HG03432 (cell line): ENCODE data around the gene PKDCC.
A peak's percentile ranks its signal among the peaks of the same experiment; 100 is the strongest.

Experiments used
- ATAC-seq: cut with Tn5 transposase; IDR thresholded peaks from one replicate; pipeline ENCODE4 v1.9.1; 2021; ENCODE audit warnings: mild to moderate bottlenecking, moderate library complexity; ENCODE audit not compliant: unreplicated experiment

The PKDCC gene

DNA sequence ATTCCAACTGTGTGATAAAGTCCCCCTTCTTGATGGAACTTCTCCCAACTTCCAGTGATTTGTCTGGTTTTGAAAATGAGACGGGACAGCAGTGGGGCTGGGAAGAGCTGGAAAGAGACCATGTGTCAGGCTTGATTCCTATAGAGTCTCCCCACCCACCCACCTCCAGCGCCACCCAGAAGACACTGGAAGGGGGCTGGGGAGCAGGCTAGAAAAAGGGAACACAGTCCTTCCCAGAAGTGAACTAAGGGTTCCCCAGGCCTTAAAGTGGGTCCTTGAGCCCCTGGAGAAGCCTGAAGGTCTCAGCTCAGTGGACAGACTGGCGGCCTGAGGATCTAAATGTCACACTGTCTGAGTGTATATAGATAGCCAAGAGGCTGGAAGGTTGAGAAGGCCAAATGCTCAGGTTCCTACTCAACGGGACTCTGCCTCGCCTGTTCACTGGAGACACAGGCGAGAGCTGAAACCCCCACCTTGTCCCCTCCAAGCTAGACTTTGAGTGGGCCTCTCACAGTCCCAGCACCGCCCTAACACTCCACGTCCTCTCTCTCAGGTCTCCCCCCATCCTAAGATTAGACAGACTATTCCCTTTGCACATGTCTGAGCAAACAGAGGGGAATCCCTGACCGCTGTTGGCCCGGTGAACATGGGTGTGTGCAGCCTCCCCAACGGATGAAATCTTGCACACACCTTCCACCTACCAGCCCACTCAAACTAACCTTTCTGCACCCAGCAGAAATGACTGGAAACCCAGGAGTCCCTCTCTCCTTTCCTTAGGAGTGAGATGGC is 1.6 kb downstream of the PKDCC start:
- ATAC-seq: no peak

GRCh38 chr2:42050010-42050702 is 2.3 kb downstream of the PKDCC start:
- ATAC-seq: no peak

GRCh38 chr2:42050703-42051542 is 3.1 kb downstream of the PKDCC start:
- no peak for ATAC-seq

GRCh38 chr2:42051543-42052235 is 3.9 kb downstream of the PKDCC start:
- ATAC-seq: no peak

DNA sequence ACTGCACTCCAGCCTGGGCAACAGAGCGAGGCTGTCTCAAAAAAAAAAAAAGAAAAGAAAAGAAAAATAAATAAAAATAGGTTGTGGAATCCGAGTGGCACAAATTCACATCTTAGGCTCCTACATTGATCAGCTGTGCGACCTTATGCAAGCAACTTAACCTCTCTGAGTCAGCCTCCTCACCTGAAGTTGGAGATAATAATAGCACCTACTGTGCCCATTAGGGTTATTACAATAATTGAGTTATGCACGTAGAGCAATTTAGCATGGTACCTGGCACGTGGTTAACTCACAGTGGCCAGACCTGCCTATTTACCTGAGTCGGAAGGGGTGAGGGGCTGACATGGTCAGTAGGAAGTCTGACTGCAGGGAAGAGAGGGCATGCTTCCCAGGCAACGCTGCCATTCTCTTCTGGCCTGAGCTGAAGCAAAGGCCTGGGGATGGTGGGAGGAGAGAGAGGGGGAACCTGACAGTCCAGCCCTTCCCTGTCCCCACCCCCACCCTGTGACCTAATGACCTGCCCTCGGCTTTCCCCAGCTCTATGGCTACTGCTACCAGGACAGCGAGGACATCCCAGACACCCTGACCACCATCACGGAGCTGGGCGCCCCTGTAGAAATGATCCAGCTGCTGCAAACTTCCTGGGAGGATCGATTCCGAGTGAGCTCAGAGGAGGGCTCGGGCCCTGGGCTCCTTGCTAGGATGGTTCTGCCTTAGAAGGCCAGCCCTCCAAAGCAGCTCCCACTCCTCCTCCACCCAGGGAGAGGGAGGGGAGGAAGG is 5.1 kb downstream of the PKDCC start:
- no peak for ATAC-seq

GRCh38 chr2:42053482-42053790 is 5.6 kb downstream of the PKDCC start:
- no peak for ATAC-seq

- ATAC-seq: no peak
Observed at GRCh38 chr2:42053791-42054701, 6.2 kb downstream of the PKDCC start.

- ATAC-seq: no peak
Observed at GRCh38 chr2:42054714-42055430, 7.1 kb downstream of the PKDCC start.

GRCh38 chr2:42055573-42056514 is 8.0 kb downstream of the PKDCC start:
- no peak for ATAC-seq

- no peak for ATAC-seq
Observed at GRCh38 chr2:42057159-42057901, 9.5 kb downstream of the PKDCC start.

DNA sequence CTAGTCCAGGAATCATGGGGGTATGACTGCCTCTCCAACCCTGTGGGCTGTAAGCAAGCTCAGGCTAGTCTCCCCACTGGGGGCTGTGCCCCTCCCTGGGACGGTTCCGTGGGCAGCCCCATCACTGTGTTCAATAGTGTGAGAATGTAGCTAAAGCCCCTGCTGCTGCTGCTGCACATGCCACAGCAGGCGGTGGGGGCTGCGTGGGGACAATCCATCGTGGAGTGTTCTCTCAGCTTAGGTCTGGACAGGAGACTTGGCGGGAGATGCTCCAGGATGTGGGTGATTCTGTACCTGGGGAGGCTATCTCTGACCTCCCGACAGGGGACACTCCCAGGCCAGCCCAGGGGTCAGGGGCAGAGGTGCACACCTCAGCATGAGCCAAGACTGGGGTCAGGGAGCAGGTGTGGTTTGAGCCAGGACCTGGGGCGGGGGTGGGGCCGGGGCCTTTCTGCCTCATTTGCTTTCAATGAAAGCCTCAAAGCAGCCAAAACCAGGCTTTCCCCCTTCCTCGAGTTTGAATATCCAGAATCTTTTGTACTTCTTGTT is 10.2 kb downstream of the PKDCC start:
- no peak for ATAC-seq

- ATAC-seq: no peak
Observed at GRCh38 chr2:42059261-42059898, 11.6 kb downstream of the PKDCC start.

- ATAC-seq: peak; percentile 48
Observed at GRCh38 chr2:42060028-42060427, 12.2 kb downstream of the PKDCC start.

DNA sequence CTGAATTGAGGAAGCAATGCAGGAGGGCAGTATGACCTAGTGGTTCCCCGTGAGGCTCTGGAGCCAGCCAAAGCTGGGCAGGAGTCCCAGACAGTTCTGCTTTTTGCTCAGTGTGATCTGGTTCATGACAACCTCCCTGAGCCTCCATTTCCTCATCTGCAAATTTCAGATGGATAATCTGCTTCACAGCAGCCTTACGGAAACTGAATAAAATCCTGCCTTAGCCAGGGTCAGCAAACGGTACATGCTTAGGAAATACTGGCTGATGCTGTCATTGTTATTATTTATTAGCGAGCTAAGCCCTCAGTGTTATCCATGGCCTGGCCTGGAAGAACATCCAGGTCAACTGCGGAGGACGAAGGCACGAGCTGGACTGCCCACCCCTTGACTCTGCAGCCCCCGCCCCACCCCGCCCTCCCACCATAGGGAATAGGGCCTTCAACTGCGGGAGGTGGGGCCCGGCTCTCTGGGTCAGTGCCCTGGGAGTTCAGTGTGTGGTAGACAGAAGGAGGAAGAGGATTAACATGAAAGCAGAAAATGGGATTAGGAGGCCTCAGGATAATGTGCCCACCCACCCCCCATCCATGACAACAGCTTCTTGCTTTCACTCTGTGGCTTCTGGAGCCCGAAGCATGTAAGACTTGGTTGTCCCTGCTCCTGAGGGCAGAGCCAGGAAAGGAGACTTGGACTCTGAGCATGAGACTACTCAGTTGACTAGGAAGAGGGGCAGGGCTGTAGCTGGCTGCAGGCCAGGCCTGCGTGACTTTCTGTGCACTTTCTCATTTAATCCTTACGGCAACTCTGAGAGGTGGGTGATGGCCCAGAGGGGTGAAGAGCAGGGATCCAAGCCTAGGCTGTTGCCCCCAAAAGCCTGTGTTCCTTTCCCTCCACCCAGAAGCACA is 13.1 kb downstream of the PKDCC start:
- no peak for ATAC-seq

- no peak for ATAC-seq
Observed at GRCh38 chr2:42061839-42062238, 14.0 kb downstream of the PKDCC start.
